NCI-H510A treated with DMSO at 0.1 percent for 48 hours (cell line): Measurements from ENCODE around the gene PTPN4.
A peak's percentile ranks its signal among the peaks of the same experiment; 100 is the strongest.

Experiments used
- DNase-seq: peaks from one replicate; lab custom pipeline; 2025; lab: John Stamatoyannopoulos, UW

PTPN4 gene, protein sequence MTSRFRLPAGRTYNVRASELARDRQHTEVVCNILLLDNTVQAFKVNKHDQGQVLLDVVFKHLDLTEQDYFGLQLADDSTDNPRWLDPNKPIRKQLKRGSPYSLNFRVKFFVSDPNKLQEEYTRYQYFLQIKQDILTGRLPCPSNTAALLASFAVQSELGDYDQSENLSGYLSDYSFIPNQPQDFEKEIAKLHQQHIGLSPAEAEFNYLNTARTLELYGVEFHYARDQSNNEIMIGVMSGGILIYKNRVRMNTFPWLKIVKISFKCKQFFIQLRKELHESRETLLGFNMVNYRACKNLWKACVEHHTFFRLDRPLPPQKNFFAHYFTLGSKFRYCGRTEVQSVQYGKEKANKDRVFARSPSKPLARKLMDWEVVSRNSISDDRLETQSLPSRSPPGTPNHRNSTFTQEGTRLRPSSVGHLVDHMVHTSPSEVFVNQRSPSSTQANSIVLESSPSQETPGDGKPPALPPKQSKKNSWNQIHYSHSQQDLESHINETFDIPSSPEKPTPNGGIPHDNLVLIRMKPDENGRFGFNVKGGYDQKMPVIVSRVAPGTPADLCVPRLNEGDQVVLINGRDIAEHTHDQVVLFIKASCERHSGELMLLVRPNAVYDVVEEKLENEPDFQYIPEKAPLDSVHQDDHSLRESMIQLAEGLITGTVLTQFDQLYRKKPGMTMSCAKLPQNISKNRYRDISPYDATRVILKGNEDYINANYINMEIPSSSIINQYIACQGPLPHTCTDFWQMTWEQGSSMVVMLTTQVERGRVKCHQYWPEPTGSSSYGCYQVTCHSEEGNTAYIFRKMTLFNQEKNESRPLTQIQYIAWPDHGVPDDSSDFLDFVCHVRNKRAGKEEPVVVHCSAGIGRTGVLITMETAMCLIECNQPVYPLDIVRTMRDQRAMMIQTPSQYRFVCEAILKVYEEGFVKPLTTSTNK

GRCh38 chr2:119759451-119760236 is at the start of gene PTPN4:
Gene PTPN4, plus strand, starts transcription at chr2:119759922. Its CDS starts 49,932 bp downstream, at chr2:119809854.
- DNase-seq: peak; percentile 99

DNA sequence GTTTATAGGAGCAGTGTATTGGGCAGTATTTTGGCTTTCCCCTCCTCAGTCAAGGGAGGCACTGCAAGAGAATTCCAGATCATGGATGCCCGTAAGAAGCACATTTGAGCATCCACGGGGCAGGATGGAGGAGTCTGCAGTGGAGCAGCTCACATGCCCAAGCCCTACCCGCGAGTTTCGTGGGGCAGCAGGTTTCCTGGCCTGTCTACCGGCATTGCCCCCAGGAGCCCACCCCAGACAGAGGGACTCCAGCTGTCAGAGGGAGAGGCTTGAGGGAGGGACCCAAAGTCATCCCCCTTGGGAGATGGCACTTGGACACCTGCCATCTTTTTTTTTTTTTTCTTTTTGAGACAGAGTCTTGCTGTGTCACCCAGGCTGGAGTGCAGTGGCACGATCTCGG is 49.4 kb upstream of the PTPN4 start:
- DNase-seq: no peak

- DNase-seq: no peak
Observed at GRCh38 chr2:119711352-119711751, 48.4 kb upstream of the PTPN4 start.

- DNase-seq: no peak
Observed at GRCh38 chr2:119712571-119712970, 47.2 kb upstream of the PTPN4 start.

DNA sequence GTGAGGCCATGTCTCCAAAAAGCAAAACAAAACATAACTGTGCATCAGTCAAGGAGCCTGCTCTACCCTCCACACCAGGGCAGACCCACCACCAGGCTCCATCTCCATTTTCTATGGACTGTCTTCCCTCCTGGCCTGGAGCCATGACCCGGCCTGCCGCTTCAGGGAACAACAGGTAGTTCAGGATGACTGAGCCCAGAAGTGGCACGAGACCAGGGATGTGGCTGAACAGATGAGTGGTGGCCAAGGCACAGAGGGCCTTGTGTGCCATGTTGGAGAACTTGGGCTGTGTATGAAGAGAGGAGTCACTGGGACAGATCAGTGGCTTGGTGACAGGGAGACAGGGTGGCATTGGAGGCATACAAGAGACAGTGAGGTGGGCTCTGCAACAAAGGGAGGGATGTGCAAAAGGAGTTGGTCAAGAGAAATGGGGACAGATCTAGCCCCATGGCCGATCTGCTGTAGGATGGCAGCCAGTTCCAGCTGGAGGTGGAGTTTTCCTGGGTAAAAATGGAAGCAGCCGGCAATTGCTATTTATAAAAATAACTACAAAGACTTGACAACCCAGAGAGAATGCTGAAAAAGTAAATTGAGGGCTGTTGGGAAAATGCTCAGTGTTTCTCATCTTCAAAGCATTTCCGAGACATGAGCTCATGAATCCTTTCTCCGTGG is 45.8 kb upstream of the PTPN4 start:
- DNase-seq: peak; percentile 37

DNA sequence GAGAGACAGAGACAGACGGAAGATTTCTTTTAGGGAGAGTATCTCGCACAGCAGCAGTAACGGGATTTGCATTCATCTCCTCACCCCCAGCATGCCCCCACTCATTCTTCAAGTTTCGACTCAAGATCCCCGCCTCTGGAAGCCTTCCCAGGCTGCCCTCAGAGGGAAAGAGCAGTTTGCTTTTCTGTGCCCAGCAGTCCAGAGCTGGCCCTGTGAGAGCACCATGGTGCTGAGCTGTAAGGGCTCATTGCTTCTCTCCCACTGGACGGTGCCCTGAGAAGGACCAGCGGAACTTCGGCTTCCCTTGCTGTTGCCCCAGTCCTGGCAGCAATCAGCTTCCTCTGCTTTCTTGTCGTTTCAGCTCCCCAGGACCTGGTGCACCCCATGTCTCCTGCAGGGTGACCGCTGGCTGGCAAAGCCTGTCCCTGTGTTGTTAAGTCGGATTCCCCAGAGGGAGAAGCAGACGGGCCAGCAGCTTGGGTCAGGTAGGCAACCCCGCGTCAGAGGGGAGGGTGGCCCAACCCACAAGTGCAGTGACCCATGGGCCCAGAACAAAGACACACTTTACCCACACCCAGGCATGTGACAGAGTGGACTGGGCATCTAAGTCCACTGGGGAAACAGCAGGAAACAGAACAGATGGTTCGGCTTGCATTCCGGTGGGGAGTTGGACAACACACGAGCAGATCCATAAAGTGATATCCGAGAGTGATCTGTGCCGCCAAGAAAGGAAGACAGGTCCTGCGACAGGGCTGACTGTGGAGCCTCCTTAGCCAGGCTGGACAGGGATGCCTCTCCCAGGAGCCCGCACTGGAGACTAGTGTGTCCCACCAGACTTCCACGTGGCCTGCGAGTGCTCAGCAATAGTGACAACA is 44.1 kb upstream of the PTPN4 start:
- DNase-seq: no peak

GRCh38 chr2:119716284-119716672 is 43.4 kb upstream of the PTPN4 start:
- no peak for DNase-seq

- no peak for DNase-seq
Observed at GRCh38 chr2:119718501-119719260, 41.0 kb upstream of the PTPN4 start.

GRCh38 chr2:119719261-119719627 is 40.5 kb upstream of the PTPN4 start:
- DNase-seq: no peak

- DNase-seq: no peak
Observed at GRCh38 chr2:119721043-119721442, 38.7 kb upstream of the PTPN4 start.

DNA sequence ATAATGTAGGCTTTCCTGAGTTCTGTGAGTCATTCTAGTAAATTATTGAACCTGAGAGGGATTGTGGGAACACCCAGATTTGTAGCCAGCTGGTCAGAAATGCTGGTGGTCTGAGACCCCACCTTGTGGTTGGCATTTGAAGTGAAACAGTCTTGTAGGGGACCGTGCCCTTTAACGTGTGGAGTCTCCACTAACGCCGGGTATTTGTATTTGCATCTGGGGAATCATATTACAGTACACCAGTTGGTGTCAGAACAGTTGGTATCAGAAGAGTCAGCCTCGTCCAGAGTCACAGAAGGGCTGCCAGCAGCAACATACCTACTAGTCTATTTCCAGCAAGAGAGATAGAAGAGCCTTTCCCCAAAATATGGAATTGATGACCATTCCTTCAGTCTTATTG is 38.3 kb upstream of the PTPN4 start:
- DNase-seq: peak; percentile 55

DNA sequence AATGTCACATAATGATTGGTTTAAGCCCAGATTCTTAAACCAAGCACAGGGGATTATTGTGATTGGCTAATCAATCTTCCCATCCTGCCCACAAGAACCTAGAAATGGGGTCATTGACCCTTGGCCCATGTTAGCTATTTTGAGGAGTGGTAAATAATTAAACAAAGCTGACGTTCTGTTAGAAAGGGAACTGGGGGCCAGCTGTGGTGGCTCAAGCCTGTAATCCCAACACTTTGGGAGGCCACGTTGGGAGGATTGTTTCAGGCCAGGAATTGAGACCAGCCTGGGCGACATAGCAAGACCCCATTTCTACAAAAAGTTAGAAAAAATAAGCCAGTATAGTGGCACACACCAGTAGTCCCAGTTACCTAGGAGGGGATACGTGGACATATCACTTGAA is 37.8 kb upstream of the PTPN4 start:
- no peak for DNase-seq

GRCh38 chr2:119723186-119723585 is 36.5 kb upstream of the PTPN4 start:
- no peak for DNase-seq

DNA sequence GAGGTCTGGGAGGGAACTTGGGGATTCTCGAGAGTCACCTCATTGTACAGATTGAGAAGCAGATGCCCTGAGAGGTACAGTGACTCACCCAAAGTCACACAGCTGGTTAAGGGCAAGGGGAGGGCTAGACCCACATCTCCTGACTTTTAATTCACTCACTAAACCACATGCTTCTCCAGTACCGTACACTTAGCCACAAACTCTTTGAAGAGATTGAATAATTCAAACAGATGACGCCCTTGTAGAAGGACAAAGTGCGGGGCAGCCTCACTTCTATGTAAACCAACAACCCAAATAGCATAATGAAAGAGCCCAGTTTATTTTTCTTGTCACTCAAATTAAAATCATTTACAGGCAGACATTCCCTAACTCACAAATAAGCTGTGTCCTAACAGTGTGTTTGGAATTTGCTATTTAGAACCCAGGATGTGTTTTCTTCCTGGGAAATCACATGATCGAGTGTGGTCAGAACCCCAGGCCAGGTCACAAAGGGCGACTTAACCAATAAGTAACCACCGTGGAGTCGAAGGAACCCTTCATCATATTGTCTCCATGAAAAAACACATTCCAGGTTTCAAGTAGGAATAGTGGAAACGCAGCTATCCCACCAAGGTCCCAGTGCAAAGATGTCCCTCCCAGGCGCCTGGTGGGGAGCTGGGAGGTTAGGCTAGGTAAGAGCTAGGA is 35.8 kb upstream of the PTPN4 start:
- DNase-seq: no peak

DNA sequence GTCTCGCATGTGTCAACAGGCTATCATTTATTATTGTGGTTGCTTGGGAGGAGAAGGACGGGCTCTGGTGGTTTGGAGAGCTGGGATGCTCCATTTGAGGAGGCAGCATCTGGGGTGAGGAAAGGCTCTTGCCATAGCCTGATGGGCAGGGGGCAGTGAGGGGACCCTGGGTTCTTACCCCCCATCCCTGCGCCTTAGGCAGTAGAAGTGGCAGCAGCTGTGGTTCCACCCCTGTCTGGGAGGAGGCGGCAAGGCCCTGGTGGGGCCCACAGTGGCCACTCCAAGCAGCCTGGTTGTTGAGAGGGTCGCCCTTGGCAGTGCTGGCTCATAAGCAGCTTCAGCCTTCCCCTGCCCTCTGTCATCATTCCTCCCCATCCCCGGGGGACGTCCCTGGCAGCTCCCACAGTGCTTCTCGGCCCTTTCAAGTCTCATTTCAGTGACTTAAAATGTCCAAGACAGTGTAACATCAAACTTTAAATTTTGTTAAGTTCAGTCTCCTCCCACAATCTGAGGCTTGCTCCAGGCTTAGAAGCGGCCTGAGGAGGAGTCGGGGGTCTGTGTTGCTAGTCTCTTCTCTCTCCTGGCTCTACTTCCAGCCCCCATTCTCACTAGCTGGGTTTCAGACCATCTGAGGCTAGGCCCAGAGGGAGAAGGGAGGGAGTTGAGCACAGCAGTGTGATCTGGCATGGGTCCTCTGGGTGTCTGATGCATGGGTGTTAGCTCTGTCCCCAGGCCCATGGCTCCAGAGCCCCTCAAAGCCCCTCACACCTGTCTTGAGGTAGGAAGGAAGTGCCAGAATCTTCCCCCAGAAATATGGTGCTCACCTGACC is 34.9 kb upstream of the PTPN4 start:
- no peak for DNase-seq

DNA sequence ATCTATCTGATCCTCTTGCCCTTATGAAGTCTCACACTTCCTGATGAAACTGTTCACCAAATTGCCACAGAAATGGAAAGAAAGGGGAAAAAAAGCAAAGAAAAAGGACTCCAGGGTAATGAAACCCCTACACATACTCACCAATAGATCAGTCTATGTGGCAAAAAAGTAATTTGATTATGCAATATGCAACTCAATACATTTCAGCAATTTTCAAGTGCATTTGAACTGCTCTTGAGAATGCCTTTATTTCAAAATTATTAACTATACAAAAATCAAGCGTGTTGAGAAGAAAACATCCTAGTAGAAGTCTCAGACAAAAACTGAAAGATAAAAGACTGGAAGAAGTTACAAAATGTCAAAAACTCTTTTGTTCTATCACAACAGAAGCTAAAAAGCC is 32.2 kb upstream of the PTPN4 start:
- no peak for DNase-seq

DNA sequence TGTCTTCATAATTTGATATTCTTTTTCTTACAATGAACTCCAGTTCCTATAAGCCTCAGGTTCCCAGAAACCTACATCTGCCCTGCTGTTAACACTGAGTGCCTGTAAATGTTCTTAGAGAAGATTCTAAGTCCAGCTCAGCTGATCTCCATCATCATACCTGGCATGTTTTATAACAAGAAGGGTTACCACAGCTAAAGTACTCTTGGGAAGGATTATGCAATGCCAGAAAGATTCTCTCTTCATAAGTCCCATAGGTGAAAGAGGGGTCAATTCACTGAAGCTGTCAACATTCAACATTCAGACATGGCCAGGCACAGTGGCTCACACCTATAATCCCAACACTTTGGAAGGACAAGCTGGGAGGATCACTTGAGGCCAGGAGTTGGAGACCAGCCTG is 31.3 kb upstream of the PTPN4 start:
- no peak for DNase-seq

DNA sequence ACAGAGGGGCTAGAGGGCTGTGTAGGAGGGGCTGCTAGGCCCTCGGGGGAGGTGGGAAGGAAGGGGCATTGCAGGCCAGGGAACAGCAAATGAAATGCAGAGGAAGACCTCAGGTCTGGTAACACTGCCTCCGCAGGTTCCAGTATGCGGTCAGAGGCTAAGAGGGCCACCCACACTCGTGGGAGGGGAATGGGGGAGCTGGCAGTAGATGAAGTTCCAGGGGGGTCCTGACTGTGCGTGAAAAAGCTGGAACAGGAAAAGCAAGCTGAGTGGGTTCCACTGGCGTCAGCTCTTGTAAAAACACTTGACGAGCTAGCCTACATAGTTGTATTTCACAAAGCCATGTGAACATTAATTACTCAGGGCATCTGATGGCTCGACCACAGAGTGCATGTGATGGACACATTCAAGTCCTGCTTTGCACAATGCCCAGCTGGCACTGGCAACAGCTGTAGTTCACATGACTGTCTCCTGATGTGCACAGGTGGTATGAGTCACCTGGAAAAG is 29.0 kb upstream of the PTPN4 start:
- DNase-seq: peak; percentile 35
